Stomach smooth muscle (tissue), 2 donors: ENCODE data around the gene GEMIN2.
"Not testable (repeated sequence)": the region's sequence is repeated elsewhere in the genome, so short reads cannot be mapped to it uniquely, and the experiment has no call there.

Experiments used
- H3K27ac ChIP-seq: one replicate; pipeline ENCODE4 v1.7.0; 2013; ENCODE audit warnings: mild to moderate bottlenecking, low read length, inconsistent platforms
- H3K27me3 ChIP-seq, 2 donors: one replicate each; pipeline ENCODE4 v1.7.0; 2013; ENCODE audit warnings: low read length in 2 of 2; ENCODE audit not compliant: insufficient read depth in 2 of 2, control insufficient read depth in 1 of 2
- H3K36me3 ChIP-seq, 2 donors: one replicate each; pipeline ENCODE4 v1.7.0; 2013; ENCODE audit warnings: low read length in 2 of 2; ENCODE audit not compliant: control insufficient read depth in 2 of 2, insufficient read depth in 2 of 2
- H3K4me1 ChIP-seq: one replicate; pipeline ENCODE4 v1.7.0; 2013; ENCODE audit warnings: low read length; ENCODE audit not compliant: control insufficient read depth, insufficient read depth
- H3K4me3 ChIP-seq, 2 donors: one replicate each; pipeline ENCODE4 v1.7.0; 2013; ENCODE audit warnings: low read length in 2 of 2
- H3K9ac ChIP-seq, 2 donors: one replicate each; pipeline ENCODE4 v1.7.0; 2013; ENCODE audit warnings: low read length in 2 of 2, mild to moderate bottlenecking in 1 of 2
- H3K9me3 ChIP-seq, 2 donors: one replicate each; pipeline ENCODE4 v1.7.0; 2013; ENCODE audit warnings: low read length in 2 of 2; ENCODE audit not compliant: control insufficient read depth in 2 of 2
- donor health status: healthy.
- donor health status: Pancreatic carcinoma.

The GEMIN2 gene

GRCh38 chr14:39114073-39114838 is at the start of gene GEMIN2:
Gene GEMIN2, plus strand, starts transcription at chr14:39114323. Its CDS starts 16 bp downstream, at chr14:39114339.
- Histone ChIP-seq H3K4me1 (peaks cover 6% of the 10 kb centered on the region), H3K36me3 (peaks cover 2 to 3% of the 10 kb centered on the region in 2 donors), H3K27ac (peak within 1 kb of the TSS; percentile 73), H3K4me3 (peak within 1 kb of the TSS; percentile 96 to 99), H3K27me3 (no peaks in the 10 kb centered on the region), H3K9me3 (no peaks in the 10 kb centered on the region), H3K9ac (peak within 1 kb of the TSS; percentile 92 to 95)

GRCh38 chr14:39069169-39069805 is 44.8 kb upstream of the GEMIN2 start:
- not testable (repeated sequence) for H3K27me3 ChIP-seq, H3K27ac ChIP-seq, H3K9me3 ChIP-seq, H3K4me1 ChIP-seq, H3K9ac ChIP-seq, H3K4me3 ChIP-seq
- peaks cover 21 to 35% of the 10 kb centered on the region in 2 donors for H3K36me3 ChIP-seq

DNA sequence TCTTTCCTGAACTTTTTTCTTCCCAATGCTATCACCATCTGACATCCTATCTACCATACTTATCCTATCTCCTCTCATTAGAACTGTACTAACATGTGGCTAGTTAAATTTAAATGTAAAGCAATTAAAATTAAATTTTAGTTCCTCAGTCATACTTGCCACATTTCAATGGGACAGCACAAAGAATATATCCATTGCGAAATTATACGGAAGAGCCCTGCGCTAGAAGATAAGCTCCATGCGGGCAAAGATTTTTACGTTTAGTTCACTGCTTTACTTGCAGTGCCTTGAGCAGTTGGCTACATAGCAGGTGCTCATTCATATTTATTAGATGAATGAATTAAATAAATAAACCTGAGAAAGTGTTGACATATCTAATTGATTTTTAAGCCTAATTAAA is 44.2 kb upstream of the GEMIN2 start:
- Histone ChIP-seq H3K27ac (no peak overlapping the region), H3K4me1 (no peaks in the 10 kb centered on the region), H3K9me3 (no peaks in the 10 kb centered on the region), H3K4me3 (no peak overlapping the region), H3K36me3 (peaks cover 17 to 32% of the 10 kb centered on the region in 2 donors), H3K9ac (no peak overlapping the region), H3K27me3 (no peaks in the 10 kb centered on the region)

DNA sequence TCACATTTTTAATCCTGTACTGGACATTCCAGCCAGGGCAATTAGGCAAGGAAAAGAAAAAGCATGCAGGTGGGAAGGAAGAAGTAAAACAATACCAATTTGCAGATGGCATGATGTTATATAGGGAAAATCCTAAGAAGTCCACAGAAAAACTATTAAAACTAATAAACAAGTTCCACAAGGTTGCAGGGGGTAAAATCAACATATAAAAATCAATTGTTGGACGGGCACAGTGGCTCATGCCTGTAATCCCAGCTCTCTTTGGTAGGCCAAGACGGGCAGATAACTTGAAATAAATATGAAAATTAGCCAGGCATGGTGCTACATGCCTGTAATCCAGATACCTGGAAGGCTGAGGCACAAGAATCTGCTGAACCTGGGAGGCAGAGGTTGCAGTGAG is 43.0 kb upstream of the GEMIN2 start:
- H3K4me1 ChIP-seq = no peaks in the 10 kb centered on the region
- H3K27ac ChIP-seq = no peak overlapping the region
- no peak overlapping the region for H3K4me3 ChIP-seq
- H3K9ac ChIP-seq = no peak overlapping the region
- H3K9me3 ChIP-seq = no peaks in the 10 kb centered on the region
- no peaks in the 10 kb centered on the region for H3K27me3 ChIP-seq
- peaks cover 17 to 27% of the 10 kb centered on the region in 2 donors for H3K36me3 ChIP-seq

- Histone ChIP-seq H3K9ac (no peak overlapping the region), H3K4me3 (no peak overlapping the region), H3K36me3 (peaks cover 25 to 28% of the 10 kb centered on the region in 2 donors), H3K27me3 (no peaks in the 10 kb centered on the region), H3K9me3 (no peaks in the 10 kb centered on the region), H3K27ac (no peak overlapping the region), H3K4me1 (no peaks in the 10 kb centered on the region)
These were observed 33.2 kb upstream of the GEMIN2 start for GRCh38 chr14:39080886-39081285.

DNA sequence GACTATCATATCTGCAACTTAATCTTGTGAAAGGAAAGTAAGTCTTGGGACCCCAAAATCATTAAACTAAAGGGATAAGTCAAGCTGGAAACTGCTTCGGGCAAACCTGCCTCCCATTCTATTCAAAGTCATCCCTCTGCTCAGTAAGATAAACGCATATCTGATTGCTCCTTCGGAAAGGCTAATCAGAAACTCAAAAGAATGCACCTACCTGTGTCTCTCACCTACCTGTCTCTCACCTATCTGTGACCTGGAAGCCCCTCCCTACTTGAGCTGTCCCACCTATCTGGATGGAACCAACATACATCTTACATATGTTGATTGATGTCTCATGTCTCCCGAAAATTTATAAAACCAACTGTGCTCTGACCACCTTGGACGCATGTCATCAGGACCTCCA is 31.0 kb upstream of the GEMIN2 start:
- no peak overlapping the region for H3K4me3 ChIP-seq
- no peak overlapping the region for H3K27ac ChIP-seq
- no peaks in the 10 kb centered on the region for H3K4me1 ChIP-seq
- H3K27me3 ChIP-seq = no peaks in the 10 kb centered on the region
- peaks cover 27 to 30% of the 10 kb centered on the region in 2 donors for H3K36me3 ChIP-seq
- H3K9me3 ChIP-seq = no peaks in the 10 kb centered on the region
- H3K9ac ChIP-seq = no peak overlapping the region

GRCh38 chr14:39085933-39086332 is 28.2 kb upstream of the GEMIN2 start:
- peaks cover 29 to 34% of the 10 kb centered on the region in 2 donors for H3K36me3 ChIP-seq
- no peaks in the 10 kb centered on the region for H3K27me3 ChIP-seq
- H3K4me1 ChIP-seq = no peaks in the 10 kb centered on the region
- no peaks in the 10 kb centered on the region for H3K9me3 ChIP-seq
- no peak overlapping the region for H3K4me3 ChIP-seq
- no peak overlapping the region for H3K9ac ChIP-seq
- H3K27ac ChIP-seq = no peak overlapping the region

DNA sequence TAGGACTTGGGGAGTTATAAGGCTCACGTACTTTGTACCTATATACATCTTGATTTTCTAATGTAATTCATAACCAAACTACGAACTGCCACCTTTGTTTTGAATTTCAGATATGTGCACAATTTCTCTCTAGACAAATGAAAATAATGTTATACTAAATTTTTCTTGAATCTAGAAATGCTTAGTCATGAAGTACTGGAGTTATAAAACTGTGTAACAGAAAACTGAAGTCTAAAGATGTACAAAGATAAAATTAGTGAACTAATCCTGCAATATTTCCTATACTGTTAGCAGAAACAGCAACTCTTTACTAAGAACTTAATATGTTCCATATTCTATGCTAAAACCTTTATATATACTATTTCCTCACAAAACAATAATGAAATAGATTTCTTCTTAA is 26.6 kb upstream of the GEMIN2 start:
- Histone ChIP-seq H3K4me3 (no peak overlapping the region), H3K4me1 (no peaks in the 10 kb centered on the region), H3K27me3 (no peaks in the 10 kb centered on the region), H3K36me3 (peaks cover 30 to 39% of the 10 kb centered on the region in 2 donors), H3K27ac (no peak overlapping the region), H3K9ac (no peak overlapping the region), H3K9me3 (no peaks in the 10 kb centered on the region)

DNA sequence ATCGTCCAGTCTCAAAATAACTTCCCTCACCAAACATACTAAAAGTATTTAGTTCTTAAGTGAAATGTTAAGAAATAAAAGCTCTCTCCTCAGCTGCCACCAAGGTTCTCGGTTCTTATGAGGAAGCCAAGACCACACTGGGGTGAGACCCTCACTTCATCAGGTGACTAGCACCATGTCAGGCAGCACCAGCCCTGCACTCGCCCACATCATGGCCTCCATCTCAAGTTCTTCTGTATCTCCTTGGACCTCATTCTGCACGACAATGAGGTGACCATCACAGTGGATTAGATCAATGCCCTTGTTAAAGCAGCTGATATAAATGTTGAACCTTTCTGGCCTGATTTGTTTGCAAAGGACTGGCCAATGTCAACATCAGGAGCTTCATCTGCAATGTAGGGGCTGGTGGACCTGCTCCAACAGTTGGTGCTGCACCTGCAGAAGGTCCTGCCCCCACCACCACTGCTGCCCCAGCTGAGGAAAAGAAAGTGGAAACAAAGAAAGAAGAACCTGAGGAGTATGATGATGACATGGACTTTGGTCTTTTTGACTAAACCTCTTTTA is 23.5 kb upstream of the GEMIN2 start:
- Histone ChIP-seq H3K9me3 (no peaks in the 10 kb centered on the region), H3K27ac (no peak overlapping the region), H3K36me3 (peaks cover 17 to 34% of the 10 kb centered on the region in 2 donors), H3K27me3 (no peaks in the 10 kb centered on the region), H3K4me1 (no peaks in the 10 kb centered on the region), H3K9ac (no peak overlapping the region), H3K4me3 (no peak overlapping the region)

DNA sequence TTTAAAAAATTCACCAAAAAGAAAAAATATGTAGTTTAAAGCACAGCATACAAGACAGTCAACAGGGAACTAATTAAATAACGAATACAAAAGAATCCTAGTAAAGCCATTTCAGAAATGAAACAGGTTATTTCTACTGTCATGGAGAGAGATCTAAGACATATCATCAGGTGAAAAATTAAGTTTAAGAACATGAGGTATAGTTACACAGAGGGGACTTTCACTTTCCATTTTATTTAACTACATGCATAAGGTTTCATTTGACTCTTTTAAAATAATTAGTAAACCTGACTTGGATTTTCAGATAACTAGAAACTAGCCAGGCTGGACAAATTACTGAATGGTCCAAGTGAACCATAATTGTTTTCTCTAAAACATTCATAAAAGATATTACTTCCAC is 22.4 kb upstream of the GEMIN2 start:
- H3K36me3 ChIP-seq = peaks cover 14 to 26% of the 10 kb centered on the region in 2 donors
- H3K27ac ChIP-seq = no peak overlapping the region
- no peak overlapping the region for H3K9ac ChIP-seq
- no peaks in the 10 kb centered on the region for H3K27me3 ChIP-seq
- no peaks in the 10 kb centered on the region for H3K9me3 ChIP-seq
- H3K4me3 ChIP-seq = no peak overlapping the region
- H3K4me1 ChIP-seq = no peaks in the 10 kb centered on the region

GRCh38 chr14:39094515-39094914 is 19.6 kb upstream of the GEMIN2 start:
- Histone ChIP-seq H3K9ac (no peak overlapping the region), H3K27me3 (no peaks in the 10 kb centered on the region), H3K36me3 (peaks cover 14 to 26% of the 10 kb centered on the region in 2 donors), H3K27ac (no peak overlapping the region), H3K4me1 (no peaks in the 10 kb centered on the region), H3K4me3 (no peak overlapping the region), H3K9me3 (no peaks in the 10 kb centered on the region)
